Erythroblast (primary cell): Measurements from ENCODE around the gene SEC24B.

ENCODE experiments used
- GATA1 ChIP-seq: IDR thresholded peaks from 2 replicates; pipeline ENCODE4 v1.6.1; 2011; ENCODE audit warnings: low read depth, mild to moderate bottlenecking, control low read depth, low read length, moderate library complexity
- POLR2A ChIP-seq: IDR thresholded peaks from 2 replicates; pipeline ENCODE4 v1.6.1; 2011; ENCODE audit warnings: mild to moderate bottlenecking, low read length

- no peak for TF ChIP-seq POLR2A
- no peak for TF ChIP-seq GATA1
These were observed 29.2 kb downstream of the SEC24B start for GRCh38 chr4:109462802-109463201.
